GM10266 (cell line): ENCODE data around the gene PDIA4.
"Not testable (repeated sequence)": the region's sequence is repeated elsewhere in the genome, so short reads cannot be mapped to it uniquely, and the experiment has no call there.

Experiments
- DNase-seq: peaks from one replicate; pipeline ENCODE4 v3.0.0; 2012; ENCODE audit errors: extremely low spot score
- TF ChIP-seq, protein P1 (sequence below): IDR thresholded peaks from 2 replicates; pipeline ENCODE4 v1.5.1; 2012; ENCODE audit warnings: mild to moderate bottlenecking, low read depth; ENCODE audit not compliant: control insufficient read depth, insufficient read depth; ENCODE audit errors: missing control alignments

Gene PDIA4

DNA sequence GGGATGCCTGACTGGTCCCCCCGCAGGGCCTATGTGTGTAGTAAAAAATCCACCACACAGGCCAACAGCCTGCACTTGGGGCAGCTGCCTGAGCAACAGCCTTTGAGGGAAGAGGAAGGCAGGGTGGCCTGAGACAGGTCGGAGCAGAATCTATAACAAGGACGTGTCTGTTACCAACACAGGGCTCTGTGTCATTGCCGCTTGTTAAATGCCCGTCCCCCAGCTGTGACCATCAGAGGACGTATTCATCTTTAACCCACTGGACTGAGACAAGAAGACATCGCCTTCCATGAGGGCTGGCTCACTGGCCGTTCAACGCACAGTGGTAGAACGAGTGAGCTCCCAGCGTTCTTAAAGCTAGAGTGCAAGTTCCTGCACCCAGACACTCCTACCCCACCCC is 7.8 kb downstream of the PDIA4 start:
- TF ChIP-seq, protein P1, sequence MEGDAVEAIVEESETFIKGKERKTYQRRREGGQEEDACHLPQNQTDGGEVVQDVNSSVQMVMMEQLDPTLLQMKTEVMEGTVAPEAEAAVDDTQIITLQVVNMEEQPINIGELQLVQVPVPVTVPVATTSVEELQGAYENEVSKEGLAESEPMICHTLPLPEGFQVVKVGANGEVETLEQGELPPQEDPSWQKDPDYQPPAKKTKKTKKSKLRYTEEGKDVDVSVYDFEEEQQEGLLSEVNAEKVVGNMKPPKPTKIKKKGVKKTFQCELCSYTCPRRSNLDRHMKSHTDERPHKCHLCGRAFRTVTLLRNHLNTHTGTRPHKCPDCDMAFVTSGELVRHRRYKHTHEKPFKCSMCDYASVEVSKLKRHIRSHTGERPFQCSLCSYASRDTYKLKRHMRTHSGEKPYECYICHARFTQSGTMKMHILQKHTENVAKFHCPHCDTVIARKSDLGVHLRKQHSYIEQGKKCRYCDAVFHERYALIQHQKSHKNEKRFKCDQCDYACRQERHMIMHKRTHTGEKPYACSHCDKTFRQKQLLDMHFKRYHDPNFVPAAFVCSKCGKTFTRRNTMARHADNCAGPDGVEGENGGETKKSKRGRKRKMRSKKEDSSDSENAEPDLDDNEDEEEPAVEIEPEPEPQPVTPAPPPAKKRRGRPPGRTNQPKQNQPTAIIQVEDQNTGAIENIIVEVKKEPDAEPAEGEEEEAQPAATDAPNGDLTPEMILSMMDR, result no peak
- DNase-seq, result no peak

DNA sequence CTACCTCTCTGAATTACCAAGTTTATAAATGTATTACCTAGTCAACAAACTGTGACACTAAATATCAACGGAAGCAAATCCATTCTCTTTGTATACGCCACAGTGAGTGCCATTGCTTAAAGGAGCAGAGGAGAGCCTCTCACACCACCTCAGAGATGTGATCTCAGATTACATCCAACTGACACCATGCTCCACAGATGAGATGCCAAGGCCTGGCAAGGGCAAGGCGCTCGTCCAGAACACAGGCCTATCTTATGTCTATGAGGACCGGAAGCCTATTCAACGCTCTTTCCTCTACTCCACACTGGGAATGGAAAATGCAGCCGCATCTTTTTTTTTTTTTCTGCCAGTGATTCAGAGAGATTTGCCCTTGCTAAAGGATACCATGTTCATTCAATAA is 11.4 kb downstream of the PDIA4 start:
- TF ChIP-seq, protein P1, result no peak
- no peak for DNase-seq

DNA sequence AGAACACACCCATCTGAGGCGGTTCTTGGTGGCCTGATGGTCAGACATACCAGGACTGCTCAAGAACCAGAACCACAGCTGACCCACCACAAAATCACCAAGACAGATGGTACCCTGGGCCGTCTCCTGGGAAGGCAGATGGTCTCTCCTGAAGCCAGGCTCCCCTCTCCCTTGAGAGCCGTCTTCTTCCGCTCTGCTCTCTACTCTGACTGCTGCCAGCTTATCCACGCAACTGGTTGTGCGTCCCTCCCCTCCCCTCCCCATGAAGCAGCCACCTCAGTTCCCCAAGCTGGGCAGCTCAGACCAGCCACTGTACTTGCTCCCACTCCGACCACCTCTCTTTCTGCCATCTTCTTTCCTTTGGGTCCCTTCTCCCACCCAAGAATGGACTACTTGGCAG is 14.0 kb downstream of the PDIA4 start:
- TF ChIP-seq, protein P1, result no peak
- no peak for DNase-seq

DNA sequence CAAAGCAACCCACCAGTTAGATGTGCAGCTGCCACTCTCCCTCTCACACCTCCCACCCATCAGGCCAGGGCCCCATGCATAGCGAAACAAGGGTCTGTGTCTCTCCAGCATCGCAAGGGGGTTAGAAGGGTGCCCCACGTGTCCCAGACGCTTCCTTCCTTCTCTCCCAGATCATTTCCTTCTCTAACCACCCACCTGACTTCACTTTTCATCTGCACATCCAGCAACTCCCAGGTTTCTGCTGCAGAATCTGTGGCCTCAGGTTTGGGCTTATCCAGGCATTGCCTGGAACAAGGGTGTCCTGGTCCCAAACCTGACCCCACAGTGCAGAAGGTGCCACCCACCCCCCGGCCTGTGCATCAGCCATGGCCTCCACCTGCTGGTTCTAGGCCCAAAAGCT is 14.4 kb downstream of the PDIA4 start:
- TF ChIP-seq, protein P1, result no peak
- DNase-seq, result no peak

DNA sequence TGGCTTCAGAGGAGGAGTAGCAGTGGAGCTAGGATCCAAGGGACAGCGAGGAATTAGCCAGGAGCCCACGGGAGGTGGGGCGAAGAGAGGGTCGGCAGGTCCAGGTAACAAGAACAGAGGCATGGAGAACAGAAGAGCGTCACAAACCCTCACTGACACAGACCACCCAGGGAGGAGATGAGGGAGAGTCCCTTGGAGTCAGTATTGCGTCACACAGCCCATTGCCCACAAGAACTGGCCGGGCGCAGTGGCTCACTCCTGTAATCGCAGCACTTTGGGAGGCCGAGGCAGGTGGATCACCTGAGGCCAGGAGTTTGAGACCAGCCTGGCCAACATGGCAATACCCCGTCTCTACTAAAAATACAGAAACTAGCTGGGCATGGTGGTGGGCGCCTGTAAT is 15.6 kb downstream of the PDIA4 start:
- DNase-seq, result not testable (repeated sequence)

DNA sequence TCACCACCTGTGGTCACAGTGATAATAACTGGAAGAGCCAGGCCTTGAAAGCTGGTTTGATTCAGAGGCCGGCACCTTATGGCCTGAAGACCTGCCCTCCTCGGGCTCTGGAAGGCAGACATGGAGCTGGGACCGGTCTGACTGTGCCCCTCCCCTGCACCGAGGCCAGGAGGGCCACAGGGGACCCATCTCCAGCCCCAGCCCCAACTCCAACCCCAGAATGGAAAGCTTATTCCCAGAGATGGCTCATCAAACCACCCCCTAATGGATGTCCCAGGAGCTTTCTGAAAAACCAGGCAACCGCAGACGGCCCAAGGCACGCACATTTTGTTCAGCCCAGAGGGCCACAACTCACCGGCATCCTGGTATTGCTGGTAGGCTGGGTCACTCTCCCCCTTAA is 16.8 kb downstream of the PDIA4 start:
- no peak for DNase-seq
- TF ChIP-seq, protein P1, result no peak

DNA sequence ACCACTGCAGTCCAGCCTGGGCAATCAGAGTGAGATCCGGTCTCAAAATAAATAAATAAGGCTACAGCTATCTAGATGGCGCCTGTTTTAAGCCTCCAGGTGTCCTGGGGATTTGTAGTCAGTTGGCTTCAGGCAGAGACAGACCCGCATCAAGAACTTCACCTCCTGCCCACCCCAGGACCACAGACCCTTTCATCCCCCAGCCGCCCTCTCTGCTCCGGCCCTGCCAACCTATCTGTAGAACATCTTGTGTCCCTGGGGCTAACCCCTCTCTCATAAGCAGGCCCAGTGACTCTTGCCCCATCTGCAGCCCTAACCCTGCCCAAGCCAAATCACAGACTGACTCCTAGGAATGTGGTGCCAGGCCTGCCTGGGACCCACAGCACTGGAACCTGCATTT is 17.9 kb downstream of the PDIA4 start:
- no peak for DNase-seq
- TF ChIP-seq, protein P1, result no peak

DNA sequence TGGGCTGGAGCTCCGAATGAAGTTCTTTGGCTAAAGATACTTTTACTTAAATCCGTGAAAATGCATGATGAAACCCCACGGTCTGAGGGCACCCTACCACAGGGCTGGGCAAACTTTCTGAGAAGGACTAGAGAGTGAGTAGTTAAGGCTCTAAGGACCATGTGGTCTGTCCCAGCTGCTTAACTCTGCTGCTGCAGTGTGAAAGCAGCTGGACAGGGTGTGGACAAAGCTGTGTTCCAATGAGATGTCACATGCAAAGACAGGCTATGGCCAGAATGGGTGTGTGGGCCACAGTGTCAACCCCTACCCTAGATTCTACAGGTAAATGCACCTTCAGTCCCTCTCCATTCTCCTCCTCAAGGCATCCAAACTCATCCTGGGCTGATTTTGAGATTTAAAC is 18.8 kb downstream of the PDIA4 start:
- TF ChIP-seq, protein P1, result no peak
- DNase-seq, result no peak
